Fibroblast of the aortic adventitia (primary cell): Measurements from ENCODE around the gene LEMD2. TPM values are rescaled to one million over a fixed set of nuclear protein-coding genes. Genes with fewer than 3 reads are reported as not detected.

Source experiments
- DNase-seq: peaks from one replicate; pipeline ENCODE4 v3.0.0-alpha.2; 2010; ENCODE audit warnings: low read depth
- H3K4me3 ChIP-seq: 2 replicates; pipeline ENCODE4 v1.5.1; 2011; ENCODE audit warnings: low read depth, mild to moderate bottlenecking, control low read depth, low read length, moderate library complexity
- CTCF ChIP-seq: IDR thresholded peaks from 2 replicates; pipeline ENCODE4 v1.5.1; 2011; ENCODE audit warnings: mild to moderate bottlenecking, low read length, control low read depth, inconsistent platforms; ENCODE audit not compliant: insufficient read depth
- total RNA-seq: library from RNA; depleted of rRNA; stranded (reverse); fragments of >200 nt; gene quantifications from 2 replicates; pipeline ENCODE4 v1.2.3, GENCODE V29; 2012; ENCODE audit warnings: low replicate concordance

Gene LEMD2
- total RNA-seq, 1 donor = 31.2 TPM

- peak; percentile 63 for DNase-seq
- TF ChIP-seq CTCF = no peak
- H3K4me3 ChIP-seq = peak overlapping the region; percentile 74
Observed at GRCh38 chr6:33787346-33787953, 1.5 kb downstream of the LEMD2 start.

- TF ChIP-seq CTCF = no peak
- peak; percentile 26 for DNase-seq
- H3K4me3 ChIP-seq = peak overlapping the region; percentile 74
Observed at GRCh38 chr6:33786736-33787135, 2.2 kb downstream of the LEMD2 start.

- DNase-seq = peak; percentile 65
- no peak for TF ChIP-seq CTCF
- no peak overlapping the region for H3K4me3 ChIP-seq
Observed at GRCh38 chr6:33785778-33786177, 3.2 kb downstream of the LEMD2 start.

GRCh38 chr6:33784787-33785186 lies 4.1 kb downstream of the LEMD2 start:
- TF ChIP-seq CTCF = no peak
- no peak for DNase-seq
- H3K4me3 ChIP-seq = no peak overlapping the region

GRCh38 chr6:33783781-33784520 lies 5.0 kb downstream of the LEMD2 start:
- H3K4me3 ChIP-seq = no peak overlapping the region
- TF ChIP-seq CTCF = no peak
- no peak for DNase-seq

GRCh38 chr6:33782561-33782960 lies 6.4 kb downstream of the LEMD2 start:
- no peak for TF ChIP-seq CTCF
- DNase-seq = no peak
- H3K4me3 ChIP-seq = no peak overlapping the region
